Testis (tissue), 2 donors: ENCODE data around the gene FKBP10.

ENCODE experiments used
- CTCF ChIP-seq, 3 experiments: fragments of 450-650 bp in 2 of 3; fragments of 200-600 bp in 1 of 3; sonication (generic) in 1 of 3; IDR thresholded peaks; one replicate each; pipeline ENCODE4 v1.5.1; 2016 to 2019; ENCODE audit warnings: antibody characterized with exemption in 3 of 3, mild to moderate bottlenecking in 2 of 3, moderate library complexity in 1 of 3
- POLR2A ChIP-seq: fragments of 450-650 bp; IDR thresholded peaks from one replicate; pipeline ENCODE4 v1.6.1; 2017; ENCODE audit warnings: antibody characterized with exemption, mild to moderate bottlenecking, moderate library complexity

- TF ChIP-seq CTCF (IDR thresholded peaks at IDR 0.05): no peak
- no peak for TF ChIP-seq POLR2A
Measured at GRCh38 chr17:41779954-41780353, 32.9 kb upstream of the FKBP10 start.
